GM21381 (cell line): ENCODE measurements around the gene BNIP3.
"Not testable (repeated sequence)": the region's sequence is repeated elsewhere in the genome, so short reads cannot be mapped to it uniquely, and the experiment has no call there.

Source experiments
- ATAC-seq: cut with Tn5 transposase; IDR thresholded peaks from one replicate; pipeline ENCODE4 v1.9.1; 2021; ENCODE audit warnings: mild to moderate bottlenecking, moderate library complexity; ENCODE audit not compliant: unreplicated experiment

The BNIP3 gene

GRCh38 chr10:132002004-132002403 lies 20.3 kb upstream of the BNIP3 start:
- no peak for ATAC-seq

GRCh38 chr10:132001238-132001972 lies 19.7 kb upstream of the BNIP3 start:
- no peak for ATAC-seq

DNA sequence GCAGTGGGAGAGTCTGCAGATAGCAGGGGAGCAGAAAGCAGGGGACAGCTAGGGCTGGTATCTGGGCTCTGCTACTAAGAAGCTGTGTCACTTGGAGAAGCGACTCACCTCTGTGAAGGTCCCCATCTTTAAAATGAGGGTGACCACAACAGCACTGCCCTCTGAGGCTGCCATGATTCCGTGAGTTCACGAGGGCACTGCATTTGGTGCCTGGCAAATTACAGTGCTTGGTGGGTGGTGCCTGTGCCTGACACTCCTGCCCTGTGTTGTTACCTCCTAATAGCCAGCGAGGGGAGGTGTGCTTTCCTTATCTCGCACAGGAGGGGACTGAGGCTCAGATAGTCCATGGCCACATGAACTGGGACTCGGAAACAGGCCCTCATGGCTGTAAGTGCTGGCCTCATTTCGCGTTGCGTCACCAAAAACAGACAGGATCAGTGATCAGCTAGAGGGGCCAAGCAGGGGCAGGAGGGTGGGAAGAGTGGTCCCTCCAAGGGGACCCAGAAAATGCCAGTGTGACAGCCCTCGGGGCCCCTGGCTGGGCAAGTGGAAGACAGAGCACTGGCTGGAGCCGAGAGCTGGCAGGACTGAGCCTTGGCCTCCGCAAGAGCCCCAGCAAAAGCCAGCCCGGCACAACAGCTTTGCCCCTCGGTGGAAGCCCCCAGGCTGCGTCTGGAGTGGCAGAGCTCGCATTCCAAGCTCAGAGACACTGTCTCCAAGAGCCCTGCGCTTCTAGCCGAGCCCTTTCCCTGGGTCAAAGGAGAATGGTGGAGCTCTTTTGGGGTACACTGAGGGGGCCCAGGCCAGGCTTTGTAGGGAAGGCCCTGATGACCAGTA lies 17.3 kb upstream of the BNIP3 start:
- no peak for ATAC-seq

GRCh38 chr10:131998050-131998844 lies 16.5 kb upstream of the BNIP3 start:
- ATAC-seq: no peak

- no peak for ATAC-seq
Measured at GRCh38 chr10:131997366-131998049, 15.8 kb upstream of the BNIP3 start.

DNA sequence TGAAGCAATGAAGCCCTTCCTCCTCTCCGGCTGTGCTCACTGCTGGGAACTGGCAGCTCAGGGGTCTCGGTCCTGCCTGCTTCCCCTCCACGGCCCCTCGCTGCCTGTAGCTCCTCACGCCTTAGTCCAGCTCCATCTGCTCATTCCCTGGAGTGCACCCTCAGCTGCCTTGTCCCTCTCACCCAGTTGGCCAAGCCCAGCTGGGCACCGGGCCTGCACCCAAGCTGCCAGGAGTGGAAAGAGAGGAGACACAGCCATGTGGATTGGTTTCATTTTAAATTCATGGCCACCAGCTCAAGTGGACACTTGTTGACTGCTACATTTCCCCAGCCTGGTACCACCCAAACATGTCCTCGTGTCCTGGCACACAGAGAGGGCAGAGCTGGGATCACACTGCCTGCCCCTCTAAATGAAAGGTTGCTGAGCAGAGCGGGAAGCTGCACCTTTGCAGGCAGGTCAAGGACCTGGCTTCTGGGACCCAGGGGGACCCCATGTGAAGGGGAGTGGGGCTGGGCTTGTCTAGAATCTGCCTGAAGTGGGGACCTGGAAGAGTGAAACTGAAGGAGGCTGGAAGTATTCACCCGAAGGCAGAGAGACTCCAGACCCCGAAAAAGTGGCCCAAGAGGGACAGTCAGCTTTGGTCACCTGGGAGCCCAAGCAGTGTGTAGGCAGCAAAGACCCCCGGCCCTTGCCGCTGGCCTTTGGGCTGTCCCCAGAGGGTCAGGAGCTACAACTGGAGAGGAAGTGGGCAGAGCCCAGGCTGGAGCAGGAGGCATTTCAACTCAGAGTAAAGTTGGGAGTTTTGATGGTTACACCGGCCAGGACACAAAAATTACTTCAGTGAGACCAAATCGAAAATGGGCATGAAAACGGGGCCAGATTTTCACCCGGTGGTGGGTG lies 15.0 kb upstream of the BNIP3 start:
- ATAC-seq: no peak

- ATAC-seq: no peak
Measured at GRCh38 chr10:131994435-131994834, 12.7 kb upstream of the BNIP3 start.

- no peak for ATAC-seq
Measured at GRCh38 chr10:131993275-131993674, 11.6 kb upstream of the BNIP3 start.

DNA sequence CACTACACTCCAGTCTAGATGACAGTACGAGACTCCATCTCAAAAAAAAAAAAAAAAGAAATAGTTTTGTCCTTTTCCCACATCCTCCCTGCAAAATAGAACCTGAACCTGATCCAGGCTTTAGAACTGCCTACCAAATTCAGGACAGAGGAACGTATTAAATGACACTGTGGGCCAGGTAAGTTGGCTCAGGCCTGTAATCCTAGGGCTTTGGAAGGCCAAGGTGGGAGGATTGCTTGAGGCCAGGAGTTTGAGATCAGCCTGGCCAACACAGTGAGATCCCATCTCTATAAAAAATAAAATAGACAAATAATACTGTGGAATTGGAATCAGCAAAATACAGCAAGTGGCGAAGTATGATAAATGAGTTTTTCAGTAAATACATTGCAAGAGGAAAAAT lies 10.0 kb upstream of the BNIP3 start:
- ATAC-seq: no peak

DNA sequence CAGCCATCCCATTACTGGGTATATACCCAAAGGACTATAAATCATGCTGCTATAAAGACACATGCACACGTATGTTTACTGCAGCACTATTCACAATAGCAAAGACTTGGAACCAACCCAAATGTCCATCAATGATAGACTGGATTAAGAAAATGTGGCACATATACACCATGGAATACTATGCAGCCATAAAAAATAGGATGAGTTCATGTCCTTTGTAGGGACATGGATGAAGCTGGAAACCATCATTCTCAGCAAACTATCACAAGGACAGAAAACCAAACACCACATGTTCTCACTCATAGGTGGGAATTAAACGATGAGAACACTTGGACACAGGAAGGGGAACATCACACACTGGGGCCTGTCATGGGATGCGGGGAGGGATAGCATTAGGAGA lies 6.1 kb upstream of the BNIP3 start:
- ATAC-seq: not testable (repeated sequence)

DNA sequence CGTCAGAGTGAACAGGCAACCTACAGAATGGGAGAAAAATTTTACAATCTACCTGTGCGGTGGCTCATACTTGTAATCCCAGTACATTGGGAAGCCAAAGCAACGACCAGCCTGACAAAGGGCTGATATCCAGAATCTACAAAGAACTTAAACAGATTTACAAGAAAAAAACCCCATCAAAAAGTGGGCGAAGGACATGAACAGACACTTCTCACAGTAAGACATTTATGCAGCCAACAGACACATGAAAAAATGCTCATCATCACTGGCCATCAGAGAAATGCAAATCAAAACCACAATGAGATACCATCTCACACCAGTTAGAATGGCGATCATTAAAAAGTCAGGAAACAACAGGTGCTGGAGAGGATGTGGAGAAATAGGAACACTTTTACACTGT lies 5.6 kb upstream of the BNIP3 start:
- not testable (repeated sequence) for ATAC-seq

DNA sequence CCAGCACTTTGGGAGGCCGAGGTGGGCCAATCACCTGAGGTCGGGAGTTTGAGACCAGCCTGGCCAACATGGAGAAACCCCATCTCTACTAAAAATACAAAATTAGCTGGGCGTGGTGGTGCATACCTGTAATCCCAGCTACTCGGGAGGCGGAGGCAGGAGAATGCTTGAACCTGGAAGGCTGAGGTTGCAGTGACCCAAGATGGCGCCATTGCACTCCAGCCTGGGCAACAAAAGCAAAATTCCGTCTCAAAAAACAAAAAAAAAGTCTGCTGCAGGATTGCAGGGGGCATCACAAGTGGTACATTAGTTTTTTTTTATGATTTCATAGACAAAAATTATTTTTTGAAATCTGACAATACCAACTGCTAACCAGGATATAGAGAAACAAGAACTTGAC lies 5.1 kb upstream of the BNIP3 start:
- ATAC-seq: not testable (repeated sequence)

DNA sequence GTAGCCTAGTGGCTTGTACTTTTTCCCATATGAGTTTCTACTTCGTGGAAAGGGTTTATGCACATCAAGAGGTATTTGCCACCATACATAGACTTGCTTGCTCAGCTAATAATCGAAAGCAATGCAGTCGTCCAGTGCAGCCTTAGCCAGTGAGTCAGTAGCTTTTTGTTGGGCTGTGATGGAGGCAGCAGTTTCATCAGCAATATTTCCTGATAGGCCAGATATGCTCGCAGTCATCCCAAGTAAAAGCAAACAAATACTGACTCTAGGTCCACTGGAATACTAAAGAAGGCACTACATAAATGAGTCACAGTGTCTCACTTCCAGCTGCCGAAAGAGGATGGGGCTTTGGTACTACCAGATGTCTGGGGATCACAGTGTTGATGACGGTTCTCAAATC lies 2.1 kb upstream of the BNIP3 start:
- no peak for ATAC-seq

GRCh38 chr10:131982796-131983195 lies 1.1 kb upstream of the BNIP3 start:
- no peak for ATAC-seq

DNA sequence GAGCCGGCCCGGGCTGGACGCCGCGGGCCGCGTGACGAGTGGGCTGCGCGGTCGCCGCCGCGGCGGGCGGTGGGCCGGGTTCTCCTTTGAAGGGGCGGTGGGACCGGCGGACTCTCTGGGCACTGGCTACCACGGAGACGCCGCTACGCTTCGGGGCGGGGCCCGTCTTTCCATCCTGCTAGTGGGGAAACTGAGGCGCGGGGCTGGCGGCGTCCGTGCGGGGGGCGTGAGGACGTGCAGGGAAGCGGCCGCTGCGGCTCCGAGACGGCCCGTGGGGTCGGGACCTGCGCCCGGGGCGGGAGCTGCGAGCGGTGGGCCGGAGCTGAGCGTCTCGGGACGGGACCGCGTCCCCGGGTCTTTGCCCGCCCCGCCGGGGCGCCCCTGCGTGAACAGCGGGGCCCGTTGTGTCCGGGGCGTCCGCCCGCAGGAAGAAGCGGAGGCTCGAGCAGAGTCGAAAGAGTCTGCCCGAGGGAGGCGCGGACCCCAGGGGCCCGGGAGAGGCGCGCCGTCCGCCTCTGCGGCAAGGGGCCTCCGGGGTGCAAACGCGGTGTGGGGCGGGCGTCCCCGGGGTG lies 548 bp upstream of the BNIP3 start:
- ATAC-seq: peak; percentile 28

- ATAC-seq: no peak
Measured at GRCh38 chr10:131980761-131981428, 828 bp downstream of the BNIP3 start.

DNA sequence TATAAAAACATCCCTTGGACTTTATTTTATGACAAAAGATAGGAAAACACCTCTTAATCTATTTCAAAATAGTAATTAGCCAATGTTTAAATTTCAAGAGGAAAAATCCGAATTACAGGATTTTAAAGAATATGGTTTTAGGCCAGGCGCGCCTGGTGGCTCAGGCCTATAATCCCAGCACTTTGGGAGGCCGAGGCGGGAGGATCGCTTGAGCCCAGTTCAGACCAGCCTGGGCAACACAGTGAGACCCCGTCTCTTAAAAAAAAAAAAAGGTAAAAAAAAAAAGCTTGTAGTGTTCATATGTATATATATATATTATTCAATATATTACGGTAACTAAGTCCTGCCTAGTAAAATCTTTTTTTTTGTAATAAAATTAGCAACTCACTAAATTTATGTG lies 1.4 kb downstream of the BNIP3 start:
- ATAC-seq: no peak

DNA sequence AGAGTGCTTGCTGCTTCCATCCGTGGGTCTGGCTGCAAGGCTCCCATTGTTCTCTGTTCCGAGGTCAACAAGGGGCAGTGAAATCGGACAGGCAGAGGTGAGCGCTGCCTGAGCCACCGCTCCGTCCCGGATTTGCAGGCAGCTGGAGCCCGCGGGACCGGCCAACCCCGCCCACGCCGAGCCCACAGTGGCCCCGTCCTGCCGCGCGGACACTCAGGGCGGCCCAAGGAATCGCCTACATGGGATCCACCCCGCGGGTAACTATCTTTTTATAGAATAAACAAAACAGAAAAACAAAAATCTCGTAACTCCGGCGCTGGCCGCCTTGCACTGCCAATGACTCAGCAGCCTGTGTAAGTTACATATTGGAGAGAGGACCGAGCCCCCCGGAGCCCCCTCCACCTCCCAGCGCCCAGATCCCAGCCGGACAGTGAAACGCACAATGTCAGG lies 1.9 kb downstream of the BNIP3 start:
- ATAC-seq: no peak

DNA sequence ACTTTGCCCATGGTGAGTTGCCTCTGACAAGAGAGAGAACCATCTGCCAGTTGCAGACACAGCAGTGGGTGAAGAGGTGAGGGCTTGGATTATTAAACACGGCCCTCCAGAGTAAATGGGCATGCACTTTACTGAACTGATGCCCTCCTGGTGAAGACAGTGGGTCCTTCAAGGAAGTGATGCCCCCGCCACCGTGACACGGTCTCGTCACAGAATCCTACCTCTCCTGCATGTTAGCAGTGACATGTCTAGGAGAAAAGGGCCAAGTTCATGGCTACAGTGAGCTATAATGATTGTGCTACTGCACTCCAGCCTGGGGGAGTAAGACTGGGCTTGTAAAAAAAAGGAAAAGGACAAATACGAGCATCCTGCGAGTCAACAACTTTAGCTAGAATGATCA lies 2.4 kb downstream of the BNIP3 start:
- no peak for ATAC-seq
